ENCODE results near the gene STON2.
A peak's percentile ranks its signal among the peaks of the same experiment; 100 is the strongest.

STON2 gene

DNA sequence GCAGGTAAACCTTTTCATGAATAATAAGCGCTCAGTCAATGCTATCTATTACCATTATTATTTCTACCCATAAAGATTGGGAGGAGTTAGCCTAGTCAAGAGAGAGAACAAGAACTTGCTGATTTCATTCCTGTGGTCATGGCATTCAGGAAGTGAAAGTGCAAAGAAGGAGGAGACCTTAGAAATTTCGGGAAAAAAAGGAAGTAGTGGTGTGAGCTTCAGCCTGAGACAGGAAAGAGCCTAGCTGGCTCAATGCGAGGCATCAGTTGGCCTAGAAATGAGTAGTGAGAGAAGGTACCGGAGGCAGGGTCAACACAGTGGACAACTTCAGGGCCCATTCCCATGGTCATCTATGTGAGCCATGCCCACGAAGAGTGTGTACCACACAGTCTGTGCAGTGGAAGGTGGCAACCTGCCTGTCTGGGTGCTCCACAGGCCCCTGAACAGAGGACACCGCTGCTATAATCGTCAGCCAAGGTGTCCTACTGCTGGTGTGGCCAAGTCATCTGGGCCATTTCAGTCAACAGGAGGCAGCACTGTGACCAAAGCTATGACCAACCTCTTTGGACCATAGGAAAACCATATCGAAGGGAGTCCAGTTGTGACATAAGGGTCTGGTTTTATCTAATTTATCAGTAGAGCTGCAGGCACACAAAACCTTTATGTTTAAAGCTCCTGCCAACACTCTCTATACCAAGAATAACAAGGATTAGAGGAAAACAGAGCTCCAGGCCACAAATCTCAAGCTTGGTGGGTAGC lies 16.2 kb upstream of the STON2 start:
- Histone ChIP-seq H3K36me3 (replicated peaks) (no peaks in the 10 kb centered on the region), H3K4me3 (ENCODE audit: low read depth, low read length) (no peak overlapping the region), H3K27ac (no peak overlapping the region), H3K27me3 (replicated peaks) (no peaks in the 10 kb centered on the region)
- DNase-seq = no peak
- TF ChIP-seq, protein P1, sequence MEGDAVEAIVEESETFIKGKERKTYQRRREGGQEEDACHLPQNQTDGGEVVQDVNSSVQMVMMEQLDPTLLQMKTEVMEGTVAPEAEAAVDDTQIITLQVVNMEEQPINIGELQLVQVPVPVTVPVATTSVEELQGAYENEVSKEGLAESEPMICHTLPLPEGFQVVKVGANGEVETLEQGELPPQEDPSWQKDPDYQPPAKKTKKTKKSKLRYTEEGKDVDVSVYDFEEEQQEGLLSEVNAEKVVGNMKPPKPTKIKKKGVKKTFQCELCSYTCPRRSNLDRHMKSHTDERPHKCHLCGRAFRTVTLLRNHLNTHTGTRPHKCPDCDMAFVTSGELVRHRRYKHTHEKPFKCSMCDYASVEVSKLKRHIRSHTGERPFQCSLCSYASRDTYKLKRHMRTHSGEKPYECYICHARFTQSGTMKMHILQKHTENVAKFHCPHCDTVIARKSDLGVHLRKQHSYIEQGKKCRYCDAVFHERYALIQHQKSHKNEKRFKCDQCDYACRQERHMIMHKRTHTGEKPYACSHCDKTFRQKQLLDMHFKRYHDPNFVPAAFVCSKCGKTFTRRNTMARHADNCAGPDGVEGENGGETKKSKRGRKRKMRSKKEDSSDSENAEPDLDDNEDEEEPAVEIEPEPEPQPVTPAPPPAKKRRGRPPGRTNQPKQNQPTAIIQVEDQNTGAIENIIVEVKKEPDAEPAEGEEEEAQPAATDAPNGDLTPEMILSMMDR (IDR thresholded peaks at IDR 0.05; ENCODE audit: low read depth, low read length, missing control alignments) = no peak
- in situ Hi-C loops (cut with HindIII; ENCODE audit: low pct_ligation_motif_present, low sequenced_read_pairs) = no loop called here

DNA sequence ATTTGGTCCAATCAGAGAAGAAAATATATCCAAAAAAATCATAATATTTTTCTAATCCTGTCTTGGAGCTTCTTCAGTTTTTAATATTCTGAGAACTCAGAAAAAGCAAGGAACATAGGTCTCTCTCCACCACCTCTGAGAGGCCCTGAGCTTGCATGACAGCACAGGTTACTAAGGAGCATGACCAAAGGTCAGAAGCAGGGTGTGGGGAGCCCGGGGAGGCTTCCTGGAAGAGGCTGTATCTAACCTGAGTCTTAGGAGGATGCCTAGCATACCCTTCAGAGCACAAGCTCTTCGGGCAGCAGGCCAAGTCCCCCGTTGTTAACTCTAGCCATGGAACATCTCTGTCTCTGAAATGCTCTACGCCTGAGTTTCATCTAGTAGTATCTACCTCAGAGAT lies 15.7 kb upstream of the STON2 start:
- no peak overlapping the region for H3K27ac ChIP-seq

DNA sequence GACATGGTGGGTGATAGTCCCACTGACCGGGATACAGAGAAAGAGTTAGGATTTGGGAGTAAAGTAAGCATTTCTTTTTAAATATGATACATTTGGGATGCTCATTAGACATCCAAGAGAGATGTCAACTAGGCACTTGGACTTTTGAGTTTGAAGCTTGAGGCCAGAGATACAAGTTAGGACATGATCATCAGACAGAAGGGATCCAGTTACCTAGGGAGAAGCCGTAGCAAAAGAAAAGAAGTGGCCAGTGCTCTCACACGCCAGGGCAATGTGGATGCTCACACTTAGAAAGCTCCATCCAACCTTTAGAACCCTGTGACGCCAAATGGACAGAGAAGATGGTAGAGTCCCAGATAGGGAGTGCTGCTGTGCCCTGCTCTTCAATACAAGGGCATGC lies 14.0 kb upstream of the STON2 start:
- H3K4me3 ChIP-seq (ENCODE audit: low read depth, low read length) = no peak overlapping the region
- TF ChIP-seq, protein P1 (IDR thresholded peaks at IDR 0.05; ENCODE audit: low read depth, low read length, missing control alignments) = no peak
- H3K36me3 ChIP-seq (replicated peaks) = no peaks in the 10 kb centered on the region
- no peak overlapping the region for H3K27ac ChIP-seq
- in situ Hi-C loops (cut with HindIII; ENCODE audit: low pct_ligation_motif_present, low sequenced_read_pairs) = no loop called here
- no peak for DNase-seq
- H3K27me3 ChIP-seq (replicated peaks) = no peaks in the 10 kb centered on the region

More for the DNA sequence above, 15.7 kb upstream of the STON2 start:
- no peak for DNase-seq
- H3K27me3 ChIP-seq (replicated peaks) = no peaks in the 10 kb centered on the region
- TF ChIP-seq, protein P1 (IDR thresholded peaks at IDR 0.05; ENCODE audit: low read depth, low read length, missing control alignments) = no peak
- no peak overlapping the region for H3K4me3 ChIP-seq (ENCODE audit: low read depth, low read length)
- in situ Hi-C loops (cut with HindIII; ENCODE audit: low pct_ligation_motif_present, low sequenced_read_pairs) = no loop called here
- no peaks in the 10 kb centered on the region for H3K36me3 ChIP-seq (replicated peaks)

DNA sequence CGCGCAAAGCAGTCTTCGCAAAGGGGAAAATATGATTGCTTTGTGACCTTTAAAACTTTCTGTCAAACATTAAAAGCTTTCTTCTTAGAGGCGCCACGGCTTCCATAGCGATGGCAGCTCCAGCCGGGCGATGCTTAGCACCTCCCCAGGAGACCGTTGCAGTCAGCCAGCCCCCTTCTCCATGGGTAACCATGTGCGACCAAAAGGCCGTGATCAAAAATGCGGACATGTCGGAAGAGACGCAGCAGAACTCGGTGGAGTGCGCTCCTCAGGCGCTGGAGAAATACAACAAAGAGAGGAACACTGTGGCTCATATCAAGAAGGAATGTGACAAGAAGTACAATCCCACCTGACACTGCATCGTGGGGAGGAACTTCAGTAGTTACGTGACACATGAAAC lies 12.7 kb upstream of the STON2 start:
- Histone ChIP-seq H3K36me3 (replicated peaks) (no peaks in the 10 kb centered on the region), H3K27me3 (replicated peaks) (no peaks in the 10 kb centered on the region), H3K4me3 (ENCODE audit: low read depth, low read length) (no peak overlapping the region), H3K27ac (no peak overlapping the region)
- TF ChIP-seq, protein P1 (IDR thresholded peaks at IDR 0.05; ENCODE audit: low read depth, low read length, missing control alignments) = no peak
- no peak for DNase-seq
- in situ Hi-C loops (cut with HindIII; ENCODE audit: low pct_ligation_motif_present, low sequenced_read_pairs) = no loop called here

DNA sequence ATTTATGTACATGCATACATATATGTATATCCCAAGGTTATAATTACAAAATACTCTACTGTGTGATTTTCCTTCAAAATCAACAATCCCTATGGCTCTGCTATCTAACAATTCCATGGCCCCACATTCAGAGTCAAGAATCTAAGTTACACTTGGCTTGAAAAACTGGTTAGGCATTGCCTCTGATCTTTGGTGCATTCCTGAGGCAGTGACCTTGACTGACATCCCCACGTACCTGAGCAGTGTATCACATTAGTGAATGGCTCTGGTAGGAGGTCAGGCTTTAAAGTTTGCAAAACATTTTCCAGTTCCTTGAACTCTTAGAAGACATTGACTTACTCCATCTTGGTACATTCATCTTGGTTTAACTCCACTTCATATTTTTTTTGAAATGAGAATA lies 8.5 kb upstream of the STON2 start:
- Histone ChIP-seq H3K27me3 (replicated peaks) (no peaks in the 10 kb centered on the region), H3K36me3 (replicated peaks) (no peaks in the 10 kb centered on the region), H3K27ac (no peak overlapping the region), H3K4me3 (ENCODE audit: low read depth, low read length) (no peak overlapping the region)
- TF ChIP-seq, protein P1 (IDR thresholded peaks at IDR 0.05; ENCODE audit: low read depth, low read length, missing control alignments) = no peak
- in situ Hi-C loops (cut with HindIII; ENCODE audit: low pct_ligation_motif_present, low sequenced_read_pairs) = no loop called here
- no peak for DNase-seq

DNA sequence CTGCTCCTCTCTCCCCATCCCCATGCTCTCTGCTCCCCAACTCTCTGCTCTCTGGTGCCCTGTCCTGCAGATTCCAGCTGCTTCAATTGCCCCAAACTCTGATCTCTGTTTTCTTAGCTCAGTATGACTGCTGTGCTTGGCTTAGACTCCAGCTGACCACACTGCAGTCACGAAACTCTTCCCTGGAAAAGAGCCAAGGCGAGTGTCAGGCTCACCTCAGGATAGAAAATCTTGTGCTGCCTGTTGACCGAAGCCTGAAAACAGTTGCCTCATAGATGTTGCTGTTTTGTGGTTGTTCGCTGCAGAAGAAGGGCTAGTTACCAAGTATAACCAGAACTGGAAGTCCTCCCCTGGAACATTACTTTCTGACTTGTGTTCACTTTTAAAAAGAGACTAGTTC lies 6.7 kb upstream of the STON2 start:
- H3K27me3 ChIP-seq (replicated peaks) = no peaks in the 10 kb centered on the region
- no peak overlapping the region for H3K4me3 ChIP-seq (ENCODE audit: low read depth, low read length)
- H3K27ac ChIP-seq = no peak overlapping the region
- in situ Hi-C loops (cut with HindIII; ENCODE audit: low pct_ligation_motif_present, low sequenced_read_pairs) = no loop called here
- H3K36me3 ChIP-seq (replicated peaks) = no peaks in the 10 kb centered on the region
- peak; percentile 28 for DNase-seq
- TF ChIP-seq, protein P1 (IDR thresholded peaks at IDR 0.05; ENCODE audit: low read depth, low read length, missing control alignments) = no peak
